HepG2 (cell line): ENCODE results near the gene CLEC3A. TPM values are rescaled to one million over a fixed set of nuclear protein-coding genes. Genes with fewer than 3 reads are reported as not detected.

ENCODE experiments used
- MAFK ChIP-seq, 2 experiments: IDR thresholded peaks in 1 of 2; conservative IDR thresholded peaks in 1 of 2; 2 replicates each; pipeline ENCODE4 v1.6.1; 2011; ENCODE audit warnings: improper control_type of control experiment in 2 of 2, low read length in 2 of 2
- REXO4 ChIP-seq: sonication (generic); formaldehyde crosslinking; IDR thresholded peaks from 2 replicates; pipeline ENCODE4 v1.8.0; 2022; ENCODE audit warnings: missing genetic modification reagents, mild to moderate bottlenecking, borderline replicate concordance
- ZNF652 ChIP-seq: IDR thresholded peaks from 2 replicates; pipeline ENCODE4 v1.6.1; 2016; ENCODE audit warnings: low read depth, borderline replicate concordance
- polyA plus RNA-seq, 8 experiments: library from polyadenylated mRNA; depleted of rRNA in 3 of 8; stranded (reverse) in 7 of 8; unstranded in 1 of 8; fragments of >200 nt; fragmentation: Illumina TruSeq in 4 of 8; extraction: Trizol in 4 of 8; gene quantifications; 2 replicates each; pipeline versions ENCODE4 v1.2.1 to v1.2.3, GENCODE V29; 2011 to 2016; ENCODE audit warnings: low read depth in 4 of 8, missing spikeins in 1 of 8, mixed read lengths in 1 of 8; ENCODE audit not compliant: insufficient read depth in 1 of 8
- total RNA-seq, 5 experiments: library from RNA; depleted of rRNA; stranded (reverse); fragments of >200 nt; fragmentation: Illumina TruSeq; extraction: Trizol; gene quantifications; 2 replicates each; pipeline ENCODE4 v1.2.3, GENCODE V29; 2016; ENCODE audit warnings: low read depth in 1 of 5
- TF ChIP-seq, protein P1 (sequence below), 2 experiments: fragments of 450-650 bp in 1 of 2; sonication (generic) in 1 of 2; formaldehyde crosslinking in 1 of 2; IDR thresholded peaks; 2 replicates each; pipeline versions ENCODE4 v1.6.1 to v1.8.0; 2016 to 2022; ENCODE audit warnings: antibody characterized with exemption in 1 of 2, mild to moderate bottlenecking in 1 of 2, missing genetic modification reagents in 1 of 2

The CLEC3A gene
- total and polyA plus RNA-seq, 2 of the 13 experiments (the other 11 are each of a cell fraction or from before 2014, with no cell fraction given): not detected

DNA sequence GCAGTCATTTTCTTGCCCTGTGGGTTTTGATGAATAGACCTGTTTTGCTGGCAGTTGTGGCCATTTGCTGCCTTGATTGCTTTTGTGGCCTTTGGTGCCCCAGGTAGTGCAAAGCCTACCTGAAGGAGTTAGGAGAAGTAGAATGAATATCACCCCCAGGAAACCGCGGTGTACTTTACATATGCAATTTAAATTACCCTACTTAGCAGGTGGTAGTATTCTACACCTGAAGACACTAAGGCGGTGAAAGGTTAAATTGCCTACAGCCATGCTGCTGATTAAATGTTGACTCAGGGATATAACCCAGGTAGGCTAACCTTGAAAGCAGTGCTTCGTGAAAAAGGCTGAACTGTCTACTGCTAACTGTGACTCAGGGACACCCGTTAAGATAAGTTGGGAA, 49.9 kb downstream of the CLEC3A start (continued):
- TF ChIP-seq, protein P1, sequence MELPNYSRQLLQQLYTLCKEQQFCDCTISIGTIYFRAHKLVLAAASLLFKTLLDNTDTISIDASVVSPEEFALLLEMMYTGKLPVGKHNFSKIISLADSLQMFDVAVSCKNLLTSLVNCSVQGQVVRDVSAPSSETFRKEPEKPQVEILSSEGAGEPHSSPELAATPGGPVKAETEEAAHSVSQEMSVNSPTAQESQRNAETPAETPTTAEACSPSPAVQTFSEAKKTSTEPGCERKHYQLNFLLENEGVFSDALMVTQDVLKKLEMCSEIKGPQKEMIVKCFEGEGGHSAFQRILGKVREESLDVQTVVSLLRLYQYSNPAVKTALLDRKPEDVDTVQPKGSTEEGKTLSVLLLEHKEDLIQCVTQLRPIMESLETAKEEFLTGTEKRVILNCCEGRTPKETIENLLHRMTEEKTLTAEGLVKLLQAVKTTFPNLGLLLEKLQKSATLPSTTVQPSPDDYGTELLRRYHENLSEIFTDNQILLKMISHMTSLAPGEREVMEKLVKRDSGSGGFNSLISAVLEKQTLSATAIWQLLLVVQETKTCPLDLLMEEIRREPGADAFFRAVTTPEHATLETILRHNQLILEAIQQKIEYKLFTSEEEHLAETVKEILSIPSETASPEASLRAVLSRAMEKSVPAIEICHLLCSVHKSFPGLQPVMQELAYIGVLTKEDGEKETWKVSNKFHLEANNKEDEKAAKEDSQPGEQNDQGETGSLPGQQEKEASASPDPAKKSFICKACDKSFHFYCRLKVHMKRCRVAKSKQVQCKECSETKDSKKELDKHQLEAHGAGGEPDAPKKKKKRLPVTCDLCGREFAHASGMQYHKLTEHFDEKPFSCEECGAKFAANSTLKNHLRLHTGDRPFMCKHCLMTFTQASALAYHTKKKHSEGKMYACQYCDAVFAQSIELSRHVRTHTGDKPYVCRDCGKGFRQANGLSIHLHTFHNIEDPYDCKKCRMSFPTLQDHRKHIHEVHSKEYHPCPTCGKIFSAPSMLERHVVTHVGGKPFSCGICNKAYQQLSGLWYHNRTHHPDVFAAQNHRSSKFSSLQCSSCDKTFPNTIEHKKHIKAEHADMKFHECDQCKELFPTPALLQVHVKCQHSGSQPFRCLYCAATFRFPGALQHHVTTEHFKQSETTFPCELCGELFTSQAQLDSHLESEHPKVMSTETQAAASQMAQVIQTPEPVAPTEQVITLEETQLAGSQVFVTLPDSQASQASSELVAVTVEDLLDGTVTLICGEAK (IDR thresholded peaks at IDR 0.05): no peak
- TF ChIP-seq, protein P1 (CRISPR knock-in tag; IDR thresholded peaks at IDR 0.05): no peak
- TF ChIP-seq MAFK (conservative IDR thresholded peaks at IDR 0.05 in 1 of 2, IDR thresholded peaks at IDR 0.05 in 1 of 2; ENCODE audit: low read length in 2 of 2): peak; percentile 82 to 87
- peak; percentile 69 for TF ChIP-seq ZNF652 (CRISPR knock-in tag)
- no peak for TF ChIP-seq REXO4 (CRISPR knock-in tag)
